Panc1 (cell line): ENCODE measurements around the gene ANKRD42.

Experiments used
- POLR2AphosphoS5 ChIP-seq: IDR thresholded peaks from 2 replicates; pipeline ENCODE4 v1.6.1; 2012; ENCODE audit warnings: mild to moderate bottlenecking, low read depth, low read length, moderate library complexity
- SIN3A ChIP-seq: IDR thresholded peaks from 2 replicates; pipeline ENCODE4 v1.6.1; 2012; ENCODE audit warnings: low read depth, mild to moderate bottlenecking, low read length, moderate library complexity, borderline replicate concordance; ENCODE audit not compliant: insufficient read depth
- TF ChIP-seq, protein P1 (sequence below): fragments of 450-650 bp; IDR thresholded peaks from 2 replicates; pipeline ENCODE4 v1.5.1; 2017; ENCODE audit warnings: mild to moderate bottlenecking
- TF ChIP-seq, protein P2 (sequence below), 2 experiments: IDR thresholded peaks; 2 replicates each; pipeline ENCODE4 v1.6.1; 2011 to 2012; ENCODE audit warnings: low read depth in 2 of 2, control low read depth in 1 of 2, low read length in 1 of 2, mild to moderate bottlenecking in 1 of 2, moderate library complexity in 1 of 2; ENCODE audit not compliant: insufficient read depth in 1 of 2

DNA sequence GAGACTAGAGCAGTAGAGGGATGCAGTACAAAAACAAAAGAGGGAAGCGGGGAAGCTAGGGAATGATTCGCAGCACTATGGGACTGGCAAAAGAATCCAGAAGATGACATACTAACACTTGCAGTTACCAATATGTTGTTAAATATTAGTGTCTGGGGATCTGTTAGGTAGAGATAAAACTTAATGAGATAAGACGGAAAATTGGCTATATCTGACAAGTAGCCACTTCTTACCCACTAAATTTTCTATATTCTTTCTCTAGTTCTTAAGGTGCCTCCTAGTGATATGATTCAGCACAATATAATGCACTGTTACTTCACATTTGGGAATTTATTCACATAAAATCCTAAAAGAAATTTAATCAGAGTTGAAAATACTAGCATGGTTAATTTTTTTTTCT lies 61.9 kb downstream of the ANKRD42 start:
- TF ChIP-seq POLR2AphosphoS5, result no peak
- TF ChIP-seq, protein P1, sequence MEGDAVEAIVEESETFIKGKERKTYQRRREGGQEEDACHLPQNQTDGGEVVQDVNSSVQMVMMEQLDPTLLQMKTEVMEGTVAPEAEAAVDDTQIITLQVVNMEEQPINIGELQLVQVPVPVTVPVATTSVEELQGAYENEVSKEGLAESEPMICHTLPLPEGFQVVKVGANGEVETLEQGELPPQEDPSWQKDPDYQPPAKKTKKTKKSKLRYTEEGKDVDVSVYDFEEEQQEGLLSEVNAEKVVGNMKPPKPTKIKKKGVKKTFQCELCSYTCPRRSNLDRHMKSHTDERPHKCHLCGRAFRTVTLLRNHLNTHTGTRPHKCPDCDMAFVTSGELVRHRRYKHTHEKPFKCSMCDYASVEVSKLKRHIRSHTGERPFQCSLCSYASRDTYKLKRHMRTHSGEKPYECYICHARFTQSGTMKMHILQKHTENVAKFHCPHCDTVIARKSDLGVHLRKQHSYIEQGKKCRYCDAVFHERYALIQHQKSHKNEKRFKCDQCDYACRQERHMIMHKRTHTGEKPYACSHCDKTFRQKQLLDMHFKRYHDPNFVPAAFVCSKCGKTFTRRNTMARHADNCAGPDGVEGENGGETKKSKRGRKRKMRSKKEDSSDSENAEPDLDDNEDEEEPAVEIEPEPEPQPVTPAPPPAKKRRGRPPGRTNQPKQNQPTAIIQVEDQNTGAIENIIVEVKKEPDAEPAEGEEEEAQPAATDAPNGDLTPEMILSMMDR, result no peak
- no peak for TF ChIP-seq SIN3A
- TF ChIP-seq, protein P2, sequence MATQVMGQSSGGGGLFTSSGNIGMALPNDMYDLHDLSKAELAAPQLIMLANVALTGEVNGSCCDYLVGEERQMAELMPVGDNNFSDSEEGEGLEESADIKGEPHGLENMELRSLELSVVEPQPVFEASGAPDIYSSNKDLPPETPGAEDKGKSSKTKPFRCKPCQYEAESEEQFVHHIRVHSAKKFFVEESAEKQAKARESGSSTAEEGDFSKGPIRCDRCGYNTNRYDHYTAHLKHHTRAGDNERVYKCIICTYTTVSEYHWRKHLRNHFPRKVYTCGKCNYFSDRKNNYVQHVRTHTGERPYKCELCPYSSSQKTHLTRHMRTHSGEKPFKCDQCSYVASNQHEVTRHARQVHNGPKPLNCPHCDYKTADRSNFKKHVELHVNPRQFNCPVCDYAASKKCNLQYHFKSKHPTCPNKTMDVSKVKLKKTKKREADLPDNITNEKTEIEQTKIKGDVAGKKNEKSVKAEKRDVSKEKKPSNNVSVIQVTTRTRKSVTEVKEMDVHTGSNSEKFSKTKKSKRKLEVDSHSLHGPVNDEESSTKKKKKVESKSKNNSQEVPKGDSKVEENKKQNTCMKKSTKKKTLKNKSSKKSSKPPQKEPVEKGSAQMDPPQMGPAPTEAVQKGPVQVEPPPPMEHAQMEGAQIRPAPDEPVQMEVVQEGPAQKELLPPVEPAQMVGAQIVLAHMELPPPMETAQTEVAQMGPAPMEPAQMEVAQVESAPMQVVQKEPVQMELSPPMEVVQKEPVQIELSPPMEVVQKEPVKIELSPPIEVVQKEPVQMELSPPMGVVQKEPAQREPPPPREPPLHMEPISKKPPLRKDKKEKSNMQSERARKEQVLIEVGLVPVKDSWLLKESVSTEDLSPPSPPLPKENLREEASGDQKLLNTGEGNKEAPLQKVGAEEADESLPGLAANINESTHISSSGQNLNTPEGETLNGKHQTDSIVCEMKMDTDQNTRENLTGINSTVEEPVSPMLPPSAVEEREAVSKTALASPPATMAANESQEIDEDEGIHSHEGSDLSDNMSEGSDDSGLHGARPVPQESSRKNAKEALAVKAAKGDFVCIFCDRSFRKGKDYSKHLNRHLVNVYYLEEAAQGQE (IDR thresholded peaks at IDR 0.05; ENCODE audit: insufficient read depth in 1 of 2, low read depth in 2 of 2, low read length in 1 of 2), result no peak
